H9 (cell line): Measurements from ENCODE around the gene CEACAM4. TPM values are rescaled to one million over a fixed set of nuclear protein-coding genes. Genes with fewer than 3 reads are reported as not detected.

ENCODE experiments used
- DNase-seq: peaks from one replicate; pipeline ENCODE4 v3.0.0-alpha.2; 2017
- H2AFZ ChIP-seq: one replicate; pipeline ENCODE4 v1.6.1; 2013; ENCODE audit warnings: mild to moderate bottlenecking, low read length, control low read depth, moderate library complexity
- H2AK5ac ChIP-seq: 2 replicates; pipeline ENCODE4 v1.6.1; 2013; ENCODE audit warnings: low read length, control low read depth, mixed read lengths; ENCODE audit not compliant: insufficient read length
- H2BK120ac ChIP-seq: one replicate; pipeline ENCODE4 v1.6.1; 2013; ENCODE audit warnings: low read depth, mild to moderate bottlenecking, low read length, control low read depth, inconsistent platforms; ENCODE audit not compliant: poor library complexity, severe bottlenecking
- H2BK12ac ChIP-seq: 2 replicates; pipeline ENCODE4 v1.6.1; 2013; ENCODE audit warnings: low read length, control low read depth, mixed read lengths, low read depth; ENCODE audit not compliant: insufficient read length
- H2BK15ac ChIP-seq: 2 replicates; pipeline ENCODE4 v1.6.1; 2013; ENCODE audit warnings: low read depth, low read length, control low read depth
- H2BK20ac ChIP-seq: one replicate; pipeline ENCODE4 v1.6.1; 2013; ENCODE audit warnings: low read depth, mild to moderate bottlenecking, low read length, control low read depth, inconsistent platforms; ENCODE audit not compliant: poor library complexity, severe bottlenecking
- H2BK5ac ChIP-seq: 2 replicates; pipeline ENCODE4 v1.6.1; 2013; ENCODE audit warnings: low read length, control low read depth, mixed read lengths; ENCODE audit not compliant: insufficient read length
- H3K14ac ChIP-seq: 2 replicates; pipeline ENCODE4 v1.6.1; 2013; ENCODE audit warnings: low read length, control low read depth; ENCODE audit not compliant: insufficient read depth
- H3K18ac ChIP-seq: 2 replicates; pipeline ENCODE4 v1.6.1; 2013; ENCODE audit warnings: low read depth, mild to moderate bottlenecking, mixed read lengths, low read length, control low read depth; ENCODE audit not compliant: insufficient read length
- H3K23ac ChIP-seq: 2 replicates; pipeline ENCODE4 v1.6.1; 2013; ENCODE audit warnings: low read length, control low read depth, mixed read lengths, low read depth; ENCODE audit not compliant: insufficient read length
- H3K23me2 ChIP-seq: 2 replicates; pipeline ENCODE4 v1.6.1; 2013; ENCODE audit warnings: low read depth, mild to moderate bottlenecking, mixed read lengths, low read length, control low read depth; ENCODE audit not compliant: insufficient read length, poor library complexity, severe bottlenecking
- H3K27ac ChIP-seq: 2 replicates; pipeline ENCODE4 v1.5.1; 2013; ENCODE audit warnings: low read length, control low read depth, mixed read lengths, low read depth; ENCODE audit not compliant: insufficient read length
- H3K27me3 ChIP-seq: 2 replicates; pipeline ENCODE4 v1.6.1; 2013; ENCODE audit warnings: low read length, control low read depth, inconsistent platforms; ENCODE audit not compliant: insufficient read depth
- H3K4ac ChIP-seq: 2 replicates; pipeline ENCODE4 v1.6.1; 2013; ENCODE audit warnings: low read depth, mild to moderate bottlenecking, control low read depth, inconsistent platforms, low read length, moderate library complexity
- H3K4me1 ChIP-seq: 2 replicates; pipeline ENCODE4 v1.6.1; 2013; ENCODE audit warnings: low read length, control low read depth, inconsistent platforms; ENCODE audit not compliant: insufficient read depth
- H3K4me2 ChIP-seq: 2 replicates; pipeline ENCODE4 v1.6.1; 2013; ENCODE audit warnings: low read length, control low read depth, mixed read lengths; ENCODE audit not compliant: insufficient read length, insufficient read depth
- H3K56ac ChIP-seq: 2 replicates; pipeline ENCODE4 v1.6.1; 2013; ENCODE audit warnings: low read depth, mild to moderate bottlenecking, mixed read lengths, low read length, control low read depth; ENCODE audit not compliant: insufficient read length
- H3K79me1 ChIP-seq: 2 replicates; pipeline ENCODE4 v1.6.1; 2013; ENCODE audit warnings: low read depth, mild to moderate bottlenecking, moderate library complexity, low read length, control low read depth, inconsistent platforms; ENCODE audit not compliant: insufficient read depth, poor library complexity, severe bottlenecking
- H3K79me2 ChIP-seq: 2 replicates; pipeline ENCODE4 v1.6.1; 2013; ENCODE audit warnings: low read length, control low read depth, inconsistent platforms; ENCODE audit not compliant: insufficient read depth
- H3K9ac ChIP-seq: 2 replicates; pipeline ENCODE4 v1.6.1; 2013; ENCODE audit warnings: low read length, control low read depth, mixed read lengths; ENCODE audit not compliant: insufficient read length; ENCODE audit errors: extremely low read depth
- H3K9me3 ChIP-seq: one replicate; pipeline ENCODE4 v1.6.1; 2013; ENCODE audit warnings: low read depth, low read length, inconsistent platforms; ENCODE audit not compliant: control insufficient read depth
- H3T11ph ChIP-seq: one replicate; pipeline ENCODE4 v1.6.1; 2013; ENCODE audit warnings: mild to moderate bottlenecking, low read length, control low read depth, inconsistent platforms
- H4K20me1 ChIP-seq: one replicate; pipeline ENCODE4 v1.6.1; 2013; ENCODE audit not compliant: control insufficient read depth, insufficient read length, insufficient read depth
- H4K5ac ChIP-seq: 2 replicates; pipeline ENCODE4 v1.6.1; 2013; ENCODE audit warnings: low read depth, mild to moderate bottlenecking, mixed read lengths, low read length, control low read depth; ENCODE audit not compliant: insufficient read length
- H4K8ac ChIP-seq: replicated peaks from 2 replicates; pipeline ENCODE4 v1.6.1; 2013; ENCODE audit warnings: low read length, control low read depth, mixed read lengths, low read depth; ENCODE audit not compliant: insufficient read length
- H4K91ac ChIP-seq: 2 replicates; pipeline ENCODE4 v1.6.1; 2013; ENCODE audit warnings: low read depth, mild to moderate bottlenecking, moderate library complexity, mixed read lengths, low read length, control low read depth; ENCODE audit not compliant: insufficient read length
- H3K27ac Mint-ChIP-seq, 3 experiments: 2 replicates in 2 of 3; 3 replicates in 1 of 3; pipeline ENCODE4 v1.8.0; 2020 to 2021; ENCODE audit warnings: mixed read lengths in 3 of 3, mild to moderate bottlenecking in 1 of 3, moderate library complexity in 1 of 3
- H3K27me3 Mint-ChIP-seq: 2 replicates; pipeline ENCODE4 v1.8.0; 2021; ENCODE audit warnings: low read depth, mild to moderate bottlenecking, moderate library complexity, mixed read lengths
- H3K36me3 Mint-ChIP-seq, 3 experiments: 2 replicates in 2 of 3; 3 replicates in 1 of 3; pipeline ENCODE4 v1.8.0; 2020 to 2021; ENCODE audit warnings: low read depth in 3 of 3, mixed read lengths in 3 of 3; ENCODE audit not compliant: insufficient read depth in 1 of 3
- H3K4me1 Mint-ChIP-seq, 2 experiments: 2 replicates each; pipeline ENCODE4 v1.8.0; 2020; ENCODE audit warnings: mixed read lengths in 2 of 2
- H3K4me3 Mint-ChIP-seq, 2 experiments: 2 replicates in 1 of 2; 3 replicates in 1 of 2; pipeline ENCODE4 v1.8.0; 2020 to 2021; ENCODE audit warnings: mild to moderate bottlenecking in 2 of 2, mixed read lengths in 2 of 2, moderate library complexity in 1 of 2
- H3K9me3 Mint-ChIP-seq, 2 experiments: 2 replicates in 1 of 2; 3 replicates in 1 of 2; pipeline ENCODE4 v1.8.0; 2020; ENCODE audit warnings: mild to moderate bottlenecking in 2 of 2, mixed read lengths in 2 of 2, moderate library complexity in 1 of 2
- WGBS: extraction: QIAGEN DNeasy Blood & Tissue Kit; methylation state at CpG from one replicate; pipeline ENCODE4 v1.1.7; 2013; ENCODE audit warnings: missing lambda C conversion rate, low lambda C conversion rate, mixed read lengths; ENCODE audit not compliant: insufficient read length; ENCODE audit errors: extremely low coverage; 5-methylcytosine and 5-hydroxymethylcytosine counted together
- total RNA-seq: library from RNA; stranded (reverse); gene quantifications from 2 replicates; pipeline ENCODE4 v1.2.1, GENCODE V29; 2021
- TF ChIP-seq, protein P1 (sequence below): fragments of 200-600 bp; sonication (generic); conservative IDR thresholded peaks from 3 replicates; pipeline ENCODE4 v1.8.0; 2021; ENCODE audit warnings: antibody characterized with exemption, mild to moderate bottlenecking

The CEACAM4 gene
- total RNA-seq, 1 experiment from 2014 or later: not detected

DNA sequence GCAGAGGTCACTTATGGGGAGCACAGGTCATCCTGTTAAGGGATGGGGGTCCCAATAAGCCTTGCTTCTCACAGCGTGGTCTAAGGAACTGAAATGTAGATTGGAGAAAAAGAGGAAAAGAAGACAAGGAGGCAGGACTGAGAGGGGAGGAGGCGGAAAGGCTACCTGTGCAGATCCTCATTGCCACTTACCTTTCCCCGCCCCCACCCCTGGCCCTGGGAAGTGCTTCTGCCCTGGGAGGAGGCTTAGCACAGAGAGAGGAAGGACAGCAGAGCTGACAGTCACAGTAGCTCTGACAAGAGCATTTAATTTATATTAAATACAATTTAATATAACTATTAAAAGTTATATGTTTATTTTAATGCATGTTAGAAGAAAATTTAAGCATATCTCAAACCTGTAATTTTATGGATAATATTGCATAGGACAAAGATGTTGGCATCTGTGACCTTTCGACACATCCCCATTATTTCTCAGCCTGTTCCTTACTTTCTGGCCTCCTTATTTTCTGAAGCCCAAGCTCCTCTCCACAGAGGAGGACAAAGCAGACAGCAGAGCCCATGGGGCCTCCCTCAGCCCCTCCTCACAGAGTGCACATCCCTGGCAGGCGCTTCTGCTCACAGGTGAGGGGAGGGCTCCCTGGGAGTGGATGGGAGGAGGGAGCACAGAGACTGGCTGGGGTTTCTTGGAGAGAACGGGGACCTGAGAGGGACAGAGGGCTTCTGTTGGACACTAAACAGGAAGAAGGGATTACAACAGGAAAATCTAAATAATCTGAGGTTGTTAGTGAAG is 27.5 kb downstream of the CEACAM4 start:
- H3K79me2 ChIP-seq: no peaks in the 10 kb centered on the region
- H3K9me3 Mint-ChIP-seq: peaks cover 58 to 81% of the 10 kb centered on the region in 2 experiments
- no peak overlapping the region for H2AK5ac ChIP-seq
- no peak overlapping the region for H4K5ac ChIP-seq
- H3K27ac Mint-ChIP-seq: peak overlapping the region in 1 of 3 experiments; percentile 89; a peak in 1 of 7 replicates
- no peak overlapping the region for H3K27ac ChIP-seq
- no peak overlapping the region for H3T11ph ChIP-seq
- no peaks in the 10 kb centered on the region for H3K27me3 Mint-ChIP-seq
- peaks cover 10% of the 10 kb centered on the region for H3K9me3 ChIP-seq
- H3K23me2 ChIP-seq: no peaks in the 10 kb centered on the region
- DNase-seq: peak; percentile 40
- H3K14ac ChIP-seq: no peak overlapping the region
- no peak overlapping the region for H4K91ac ChIP-seq
- no peak overlapping the region for H2AFZ ChIP-seq
- no peaks in the 10 kb centered on the region for H3K79me1 ChIP-seq
- no peak overlapping the region for H3K4ac ChIP-seq
- H3K4me1 Mint-ChIP-seq: no peaks in the 10 kb centered on the region
- no peak overlapping the region for H3K18ac ChIP-seq
- no peak overlapping the region for H3K4me2 ChIP-seq
- H2BK15ac ChIP-seq: no peak overlapping the region
- H3K56ac ChIP-seq: no peak overlapping the region
- peaks cover 0 to 9% (median 0%) of the 10 kb centered on the region in 3 experiments; a peak in 3 of 7 replicates for H3K36me3 Mint-ChIP-seq
- no peak overlapping the region for H2BK5ac ChIP-seq
- H4K8ac ChIP-seq: no peak overlapping the region
- no peaks in the 10 kb centered on the region for H4K20me1 ChIP-seq
- H2BK120ac ChIP-seq: no peak overlapping the region
- H3K4me1 ChIP-seq: no peaks in the 10 kb centered on the region
- H2BK20ac ChIP-seq: no peak overlapping the region
- no peak overlapping the region for H3K23ac ChIP-seq
- peaks cover 3% of the 10 kb centered on the region; the same call in 1 of the 2 replicates for H3K27me3 ChIP-seq
- H3K4me3 Mint-ChIP-seq: no peak overlapping the region
- H3K9ac ChIP-seq: no peak overlapping the region
- no CpG with 5 or more reads among the region's 6 CpGs for WGBS
- TF ChIP-seq, protein P1, sequence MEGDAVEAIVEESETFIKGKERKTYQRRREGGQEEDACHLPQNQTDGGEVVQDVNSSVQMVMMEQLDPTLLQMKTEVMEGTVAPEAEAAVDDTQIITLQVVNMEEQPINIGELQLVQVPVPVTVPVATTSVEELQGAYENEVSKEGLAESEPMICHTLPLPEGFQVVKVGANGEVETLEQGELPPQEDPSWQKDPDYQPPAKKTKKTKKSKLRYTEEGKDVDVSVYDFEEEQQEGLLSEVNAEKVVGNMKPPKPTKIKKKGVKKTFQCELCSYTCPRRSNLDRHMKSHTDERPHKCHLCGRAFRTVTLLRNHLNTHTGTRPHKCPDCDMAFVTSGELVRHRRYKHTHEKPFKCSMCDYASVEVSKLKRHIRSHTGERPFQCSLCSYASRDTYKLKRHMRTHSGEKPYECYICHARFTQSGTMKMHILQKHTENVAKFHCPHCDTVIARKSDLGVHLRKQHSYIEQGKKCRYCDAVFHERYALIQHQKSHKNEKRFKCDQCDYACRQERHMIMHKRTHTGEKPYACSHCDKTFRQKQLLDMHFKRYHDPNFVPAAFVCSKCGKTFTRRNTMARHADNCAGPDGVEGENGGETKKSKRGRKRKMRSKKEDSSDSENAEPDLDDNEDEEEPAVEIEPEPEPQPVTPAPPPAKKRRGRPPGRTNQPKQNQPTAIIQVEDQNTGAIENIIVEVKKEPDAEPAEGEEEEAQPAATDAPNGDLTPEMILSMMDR: no peak
- H2BK12ac ChIP-seq: no peak overlapping the region
